Ramos (cell line): ENCODE data around the gene ALG2.
"Not testable (repeated sequence)": the region's sequence is repeated elsewhere in the genome, so short reads cannot be mapped to it uniquely, and the experiment has no call there.

Source experiments
- in situ Hi-C: fragments of 300-500 bp; cut with MboI; formaldehyde crosslinking; loops from one replicate; pipeline ENCODE4 v1.14.3; 2022; ENCODE audit warnings: low sequenced_read_pairs; ENCODE audit not compliant: unreplicated experiment

ALG2 gene

GRCh38 chr9:99239341-99240060 is 17.8 kb upstream of the ALG2 start:
- in situ Hi-C loops = no loop called here

GRCh38 chr9:99238331-99238730 is 16.6 kb upstream of the ALG2 start:
- in situ Hi-C loops = no loop called here

GRCh38 chr9:99237849-99238248 is 16.1 kb upstream of the ALG2 start:
- in situ Hi-C loops = not testable (repeated sequence)

GRCh38 chr9:99237356-99237755 is 15.6 kb upstream of the ALG2 start:
- in situ Hi-C loops = no loop called here

DNA sequence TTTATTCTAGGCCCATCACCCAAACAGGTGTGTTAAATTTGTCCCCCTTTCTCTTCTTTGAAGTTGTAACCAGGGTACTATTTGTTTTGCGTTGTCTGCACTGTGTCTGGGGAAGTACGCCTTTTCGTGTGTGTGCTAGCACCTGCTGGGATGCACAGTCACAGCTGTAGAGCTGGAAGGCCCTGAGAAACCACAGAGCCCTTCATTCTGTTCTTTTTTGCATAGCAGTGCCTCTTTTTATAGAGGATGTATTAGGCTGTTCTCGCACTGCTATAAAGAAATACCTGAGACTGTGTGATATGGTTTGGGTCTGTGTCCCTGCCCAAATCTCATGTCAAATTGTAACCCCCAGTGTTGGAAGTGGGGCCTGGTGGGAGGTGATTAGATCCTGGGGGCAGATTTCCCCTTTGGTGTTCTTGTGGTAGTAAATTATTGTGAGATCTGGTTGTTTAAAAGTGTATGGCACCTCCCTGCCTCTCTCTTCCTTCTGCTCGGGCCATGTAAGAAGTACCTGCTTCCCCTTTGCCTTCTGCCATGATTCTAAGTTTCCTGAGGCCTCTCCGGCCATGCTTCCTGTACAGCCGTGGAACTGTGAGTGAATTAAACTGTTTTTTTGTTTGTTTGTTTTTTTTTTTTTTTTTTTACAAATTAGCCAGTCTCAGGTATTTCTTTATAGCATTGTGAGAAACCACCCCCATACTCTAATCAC is 14.3 kb upstream of the ALG2 start:
- in situ Hi-C loops = no loop called here

- in situ Hi-C loops = no loop called here
Observed at GRCh38 chr9:99235069-99235468, 13.3 kb upstream of the ALG2 start.

DNA sequence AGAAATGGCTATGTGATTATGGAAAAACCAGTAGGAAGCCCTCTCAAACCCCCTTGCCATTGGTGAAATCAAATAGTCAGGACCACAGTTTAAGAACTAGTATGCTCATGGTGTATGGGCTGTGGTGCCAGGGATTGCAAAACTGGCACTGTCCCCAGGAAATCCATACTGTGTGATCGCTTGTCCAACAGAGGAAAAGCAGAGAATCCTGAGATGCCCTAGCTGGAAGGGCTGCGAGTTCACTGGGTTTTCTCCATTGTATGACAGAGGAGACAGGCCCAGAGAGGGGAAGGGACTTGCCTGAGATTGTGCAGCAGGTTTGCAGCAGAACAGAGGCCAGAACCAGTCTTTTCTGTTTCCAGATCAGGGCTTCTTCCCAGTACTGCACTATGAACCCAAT is 12.9 kb upstream of the ALG2 start:
- in situ Hi-C loops = no loop called here

GRCh38 chr9:99231711-99232110 is 10.0 kb upstream of the ALG2 start:
- in situ Hi-C loops = no loop called here

DNA sequence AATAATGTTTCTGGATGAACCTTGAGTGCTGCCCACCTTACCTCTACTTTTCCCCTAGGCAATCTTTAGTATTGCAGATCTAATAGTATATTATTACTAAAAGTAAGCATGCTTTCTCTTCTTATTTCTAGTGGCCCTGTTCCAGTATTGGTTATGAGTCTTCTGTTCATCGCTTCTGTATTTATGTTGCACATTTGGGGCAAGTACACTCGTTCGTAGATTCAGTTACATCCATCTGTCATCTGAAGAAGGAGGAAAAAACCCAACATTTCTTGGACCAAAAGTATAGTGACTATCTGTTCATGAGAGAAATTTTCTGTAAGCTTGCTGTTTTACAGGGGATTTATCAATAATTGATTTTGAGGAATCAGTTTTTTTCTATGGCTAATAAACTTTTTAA is 8.5 kb upstream of the ALG2 start:
- in situ Hi-C loops = no loop called here

GRCh38 chr9:99226054-99226453 is 4.3 kb upstream of the ALG2 start:
- in situ Hi-C loops = no loop called here

GRCh38 chr9:99224445-99224844 is 2.7 kb upstream of the ALG2 start:
- in situ Hi-C loops = no loop called here

GRCh38 chr9:99222416-99223270 is 901 bp upstream of the ALG2 start:
- in situ Hi-C loops = no loop called here

GRCh38 chr9:99221266-99221620 is 499 bp downstream of the ALG2 start:
- in situ Hi-C loops = no loop called here

DNA sequence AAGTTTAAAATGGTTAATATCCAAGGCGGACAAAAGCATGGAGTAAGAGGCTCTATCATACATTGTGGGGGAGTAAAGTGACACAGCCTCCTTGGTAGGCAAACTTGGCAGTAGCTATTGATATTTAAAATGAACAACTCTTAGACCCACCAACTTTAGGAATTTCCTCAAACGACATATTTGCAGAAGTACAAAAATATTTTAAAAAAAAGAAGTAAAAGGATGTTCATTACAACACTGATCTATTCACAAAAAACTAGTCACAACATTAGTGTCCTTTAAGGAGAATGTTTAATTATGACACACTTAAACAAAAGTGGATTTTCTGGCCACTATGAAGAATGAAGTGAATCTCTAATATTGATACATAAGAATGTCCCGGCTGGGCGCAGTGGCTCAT is 1.7 kb downstream of the ALG2 start:
- in situ Hi-C loops = no loop called here

- in situ Hi-C loops = no loop called here
Observed at GRCh38 chr9:99216073-99216472, 5.7 kb downstream of the ALG2 start.

GRCh38 chr9:99213197-99213596 is 8.5 kb downstream of the ALG2 start:
- in situ Hi-C loops = no loop called here

- in situ Hi-C loops = no loop called here
Observed at GRCh38 chr9:99211746-99212145, 10.0 kb downstream of the ALG2 start.

- in situ Hi-C loops = no loop called here
Observed at GRCh38 chr9:99210572-99210971, 11.2 kb downstream of the ALG2 start.

DNA sequence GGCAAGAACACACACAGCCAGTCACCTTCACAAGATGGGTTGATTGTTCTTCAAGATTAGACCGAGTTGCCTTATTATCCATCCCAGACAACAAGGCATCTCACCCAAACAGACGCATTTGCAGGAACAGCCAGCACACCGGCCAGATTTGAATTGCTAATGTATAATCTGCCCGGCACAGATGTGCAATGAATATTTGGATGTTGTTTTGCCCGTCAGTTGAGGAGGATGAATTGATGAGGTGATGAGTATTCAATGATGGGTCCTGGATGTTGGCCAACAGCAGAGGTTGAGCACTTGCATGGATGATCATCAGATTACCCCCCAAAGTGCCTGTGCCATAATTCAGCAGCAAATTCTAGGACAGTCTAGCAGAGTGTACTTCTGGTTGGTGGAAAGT is 20.1 kb downstream of the ALG2 start:
- in situ Hi-C loops = no loop called here

DNA sequence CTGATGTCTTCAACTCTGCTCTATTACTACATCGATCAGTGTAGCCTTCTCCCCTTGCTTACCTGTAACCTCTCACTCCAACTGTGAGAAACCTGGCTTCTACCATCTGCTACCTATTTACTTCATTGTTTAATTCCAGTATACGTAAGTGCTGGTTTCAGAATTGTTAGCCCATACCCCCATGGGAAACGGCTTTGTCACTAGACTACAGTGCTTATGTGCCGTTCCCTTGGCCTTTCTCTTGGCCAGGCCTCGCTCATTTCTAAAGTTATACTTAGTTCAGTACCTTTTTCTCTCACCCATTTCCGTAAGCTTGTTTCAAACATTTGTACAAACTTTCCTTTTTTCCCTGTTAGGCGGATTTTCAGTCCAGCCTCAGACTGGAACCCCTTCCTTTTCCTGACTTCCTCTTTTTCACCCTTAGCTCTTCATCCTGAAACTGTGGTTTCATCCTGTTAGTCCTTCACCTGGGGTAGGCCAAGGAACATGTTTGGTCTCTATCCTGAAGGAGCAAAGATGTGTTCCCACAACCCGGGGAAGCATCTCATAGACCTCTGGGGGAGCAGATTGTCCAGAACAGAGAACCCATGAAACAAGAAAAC is 21.7 kb downstream of the ALG2 start:
- in situ Hi-C loops = loop anchor here (25.0 kb wide), 1 partner anchor 1387 kb away; the partner anchor contains the start of gene CAVIN4

GRCh38 chr9:99197987-99198386 is 23.8 kb downstream of the ALG2 start:
- in situ Hi-C loops = loop anchor here (25.0 kb wide), 1 partner anchor 1389 kb away; the partner anchor contains the start of gene CAVIN4
